ENCODE measurements around the gene GPX3. TPM values are rescaled to one million over a fixed set of nuclear protein-coding genes. Genes with fewer than 3 reads are reported as not detected.

Gene GPX3
- total RNA-seq, 2 experiments from 2014 or later: not detected

GRCh38 chr5:151040211-151040747, 19.9 kb downstream of the GPX3 start:
- POLR2A ChIA-PET: no interaction called here
- H3K36me3 Mint-ChIP-seq (ENCODE audit: low read depth): peaks cover 52% of the 10 kb centered on the region
- H3K9me3 Mint-ChIP-seq: no peaks in the 10 kb centered on the region
- H3K4me3 Mint-ChIP-seq: no peak overlapping the region
- no peak for DNase-seq
- CTCF ChIA-PET: interaction anchor here (0.7 to 1.5 kb wide), 4 partner anchors 12 to 124 kb away, joined by 3 read pairs; no protein-coding TSS in a partner anchor
- H3K27me3 Mint-ChIP-seq: no peaks in the 10 kb centered on the region
- H3K27ac Mint-ChIP-seq: no peak overlapping the region
- no peaks in the 10 kb centered on the region for H3K4me1 Mint-ChIP-seq

GRCh38 chr5:151041577-151042268, 21.3 kb downstream of the GPX3 start:
- ChIA-PET CTCF (interaction anchor here (0.6 to 1.9 kb wide), 7 partner anchors 10 to 621 kb away, joined by 3 to 10 read pairs (median 3); partner anchors contain the start of gene GPX3), POLR2A (no interaction called here)
- Mint-ChIP-seq H3K36me3 (ENCODE audit: low read depth) (peaks cover 48% of the 10 kb centered on the region), H3K4me3 (no peak overlapping the region), H3K27me3 (no peaks in the 10 kb centered on the region), H3K4me1 (no peaks in the 10 kb centered on the region), H3K9me3 (no peaks in the 10 kb centered on the region), H3K27ac (no peak overlapping the region)
- DNase-seq: no peak

GRCh38 chr5:151042453-151043093, 22.2 kb downstream of the GPX3 start:
- Mint-ChIP-seq H3K27me3 (no peaks in the 10 kb centered on the region), H3K4me3 (no peak overlapping the region), H3K4me1 (no peaks in the 10 kb centered on the region), H3K9me3 (no peaks in the 10 kb centered on the region), H3K36me3 (ENCODE audit: low read depth) (peaks cover 50% of the 10 kb centered on the region), H3K27ac (no peak overlapping the region)
- POLR2A ChIA-PET: no interaction called here
- CTCF ChIA-PET: interaction anchor here (0.7 to 1.9 kb wide), 3 partner anchors 9 to 69 kb away, joined by 3 to 10 read pairs (median 3); partner anchors contain the start of gene GPX3
- DNase-seq: no peak

- peaks cover 4% of the 10 kb centered on the region for H3K4me1 Mint-ChIP-seq
- H3K36me3 Mint-ChIP-seq (ENCODE audit: low read depth): peaks cover 45% of the 10 kb centered on the region
- H3K27ac Mint-ChIP-seq: no peak overlapping the region
- no peaks in the 10 kb centered on the region for H3K9me3 Mint-ChIP-seq
- ChIA-PET POLR2A (no interaction called here), CTCF (interaction anchor here (1.1 to 8.8 kb wide), 13 partner anchors 9 to 117 kb away, joined by 3 to 77 read pairs (median 5); no protein-coding TSS in a partner anchor)
- peak; percentile 34 for DNase-seq
- no peaks in the 10 kb centered on the region for H3K27me3 Mint-ChIP-seq
- no peak overlapping the region for H3K4me3 Mint-ChIP-seq
These were observed 27.5 kb downstream of the GPX3 start for GRCh38 chr5:151047814-151048425.

GRCh38 chr5:151048526-151048925, 28.1 kb downstream of the GPX3 start:
- no peak overlapping the region for H3K4me3 Mint-ChIP-seq
- no peak overlapping the region for H3K27ac Mint-ChIP-seq
- ChIA-PET CTCF (interaction anchor here (1.1 to 8.8 kb wide), 15 partner anchors 9 to 116 kb away, joined by 3 to 77 read pairs (median 4); no protein-coding TSS in a partner anchor), POLR2A (interaction anchor here (0.7 kb wide), 1 partner anchor 46 kb away, joined by 4 read pairs; no protein-coding TSS in a partner anchor)
- H3K27me3 Mint-ChIP-seq: no peaks in the 10 kb centered on the region
- DNase-seq: no peak
- no peaks in the 10 kb centered on the region for H3K9me3 Mint-ChIP-seq
- H3K4me1 Mint-ChIP-seq: peaks cover 4% of the 10 kb centered on the region
- peaks cover 41% of the 10 kb centered on the region for H3K36me3 Mint-ChIP-seq (ENCODE audit: low read depth)

- Mint-ChIP-seq H3K27ac (peak overlapping the region; percentile 43), H3K27me3 (no peaks in the 10 kb centered on the region), H3K4me1 (peaks cover 4% of the 10 kb centered on the region), H3K4me3 (no peak overlapping the region), H3K36me3 (ENCODE audit: low read depth) (peaks cover 45% of the 10 kb centered on the region), H3K9me3 (no peaks in the 10 kb centered on the region)
- ChIA-PET POLR2A (no interaction called here), CTCF (interaction anchor here (0.7 to 8.8 kb wide), 24 partner anchors 9 to 265 kb away, joined by 3 to 77 read pairs (median 4); no protein-coding TSS in a partner anchor)
- DNase-seq: peak; percentile 72
These were observed 30.9 kb downstream of the GPX3 start for GRCh38 chr5:151051066-151051930.

GRCh38 chr5:151051931-151052608, 31.7 kb downstream of the GPX3 start:
- H3K4me1 Mint-ChIP-seq: peaks cover 4% of the 10 kb centered on the region
- DNase-seq: no peak
- H3K9me3 Mint-ChIP-seq: no peaks in the 10 kb centered on the region
- no peaks in the 10 kb centered on the region for H3K27me3 Mint-ChIP-seq
- ChIA-PET CTCF (interaction anchor here (0.7 to 8.8 kb wide), 25 partner anchors 9 to 264 kb away, joined by 3 to 77 read pairs (median 4); no protein-coding TSS in a partner anchor), POLR2A (no interaction called here)
- no peak overlapping the region for H3K4me3 Mint-ChIP-seq
- peak overlapping the region; percentile 27 for H3K27ac Mint-ChIP-seq
- H3K36me3 Mint-ChIP-seq (ENCODE audit: low read depth): peaks cover 42% of the 10 kb centered on the region

GRCh38 chr5:151052836-151053235, 32.4 kb downstream of the GPX3 start:
- no peaks in the 10 kb centered on the region for H3K9me3 Mint-ChIP-seq
- H3K4me3 Mint-ChIP-seq: no peak overlapping the region
- no peak for DNase-seq
- H3K4me1 Mint-ChIP-seq: peaks cover 4% of the 10 kb centered on the region
- H3K27me3 Mint-ChIP-seq: no peaks in the 10 kb centered on the region
- CTCF ChIA-PET: interaction anchor here (0.7 to 8.8 kb wide), 15 partner anchors 10 to 158 kb away, joined by 3 to 77 read pairs (median 4); no protein-coding TSS in a partner anchor
- H3K27ac Mint-ChIP-seq: no peak overlapping the region
- POLR2A ChIA-PET: no interaction called here
- H3K36me3 Mint-ChIP-seq (ENCODE audit: low read depth): peaks cover 39% of the 10 kb centered on the region

- ChIA-PET CTCF (interaction anchor here (0.8 to 8.8 kb wide), 5 partner anchors 9 to 159 kb away, joined by 3 to 77 read pairs (median 11); no protein-coding TSS in a partner anchor), POLR2A (interaction anchor here (0.7 kb wide), 1 partner anchor 114 kb away, joined by 3 read pairs; no protein-coding TSS in a partner anchor)
- Mint-ChIP-seq H3K4me3 (no peak overlapping the region), H3K27me3 (no peaks in the 10 kb centered on the region), H3K36me3 (ENCODE audit: low read depth) (peaks cover 33% of the 10 kb centered on the region), H3K9me3 (no peaks in the 10 kb centered on the region), H3K27ac (no peak overlapping the region), H3K4me1 (peaks cover 4% of the 10 kb centered on the region)
- DNase-seq: no peak
These were observed 33.5 kb downstream of the GPX3 start for GRCh38 chr5:151053796-151054462.

- no peaks in the 10 kb centered on the region for H3K9me3 Mint-ChIP-seq
- no peaks in the 10 kb centered on the region for H3K27me3 Mint-ChIP-seq
- H3K27ac Mint-ChIP-seq: no peak overlapping the region
- H3K4me1 Mint-ChIP-seq: peaks cover 12% of the 10 kb centered on the region
- DNase-seq: no peak
- ChIA-PET CTCF (interaction anchor here (0.8 to 8.8 kb wide), 6 partner anchors 8 to 198 kb away, joined by 3 to 77 read pairs (median 4); partner anchors contain the start of gene GM2A), POLR2A (no interaction called here)
- peaks cover 35% of the 10 kb centered on the region for H3K36me3 Mint-ChIP-seq (ENCODE audit: low read depth)
- H3K4me3 Mint-ChIP-seq: no peak overlapping the region
These were observed 34.3 kb downstream of the GPX3 start for GRCh38 chr5:151054709-151055108.

GRCh38 chr5:151055336-151055735, 34.9 kb downstream of the GPX3 start:
- Mint-ChIP-seq H3K36me3 (ENCODE audit: low read depth) (peaks cover 41% of the 10 kb centered on the region), H3K4me3 (no peak overlapping the region), H3K9me3 (no peaks in the 10 kb centered on the region), H3K4me1 (peaks cover 18% of the 10 kb centered on the region), H3K27me3 (no peaks in the 10 kb centered on the region), H3K27ac (peak overlapping the region; percentile 34)
- POLR2A ChIA-PET: no interaction called here
- CTCF ChIA-PET: interaction anchor here (0.8 to 8.8 kb wide), 6 partner anchors 7 to 197 kb away, joined by 3 to 77 read pairs (median 4); partner anchors contain the start of gene GM2A
- DNase-seq: no peak
